Right cardiac atrium (tissue), 5 donors: ENCODE data around the gene MCF2L2. TPM values are rescaled to one million over a fixed set of nuclear protein-coding genes. Genes with fewer than 3 reads are reported as not detected.
"Not testable (repeated sequence)": the region's sequence is repeated elsewhere in the genome, so short reads cannot be mapped to it uniquely, and the experiment has no call there.

Experiments
- ATAC-seq, 2 donors: fragments of 200-7000 bp; cut with Tn5 transposase; one replicate each; pipeline versions ENCODE4 v1.8.0 to v1.9.1; 2020; ENCODE audit warnings: moderate library complexity in 2 of 2, mild to moderate bottlenecking in 1 of 2
- DNase-seq, 3 donors: peaks; one replicate each; pipeline ENCODE4 v3.0.0-alpha.2; 2020
- H3K27ac ChIP-seq: one replicate; pipeline ENCODE4 v1.5.1; 2013; ENCODE audit warnings: mild to moderate bottlenecking, low read length, control low read depth, moderate library complexity
- H3K27me3 ChIP-seq: one replicate; pipeline ENCODE4 v1.6.1; 2013; ENCODE audit not compliant: control insufficient read depth, insufficient read depth
- H3K4me1 ChIP-seq: one replicate; pipeline ENCODE4 v1.6.1; 2013; ENCODE audit warnings: low read length; ENCODE audit not compliant: control insufficient read depth, insufficient read depth
- H3K4me3 ChIP-seq: one replicate; pipeline ENCODE4 v1.5.1; 2013; ENCODE audit warnings: low read length, control low read depth
- H3K9me3 ChIP-seq: one replicate; pipeline ENCODE4 v1.6.1; 2013; ENCODE audit warnings: low read length; ENCODE audit not compliant: control insufficient read depth
- WGBS: extraction: QIAGEN DNeasy Blood & Tissue Kit; methylation state at CpG from one replicate; pipeline ENCODE4 v1.1.7; 2013; 5-methylcytosine and 5-hydroxymethylcytosine counted together
- intact Hi-C, 4 donors: fragments of 100-400 bp; cut with DNase I; formaldehyde crosslinking; loops; one replicate each; pipeline versions ENCODE4 v1.11.0 to v1.14.0; 2022 to 2023
- polyA plus RNA-seq: library from polyadenylated mRNA; stranded (reverse); fragments of 200-250 nt; gene quantifications from one replicate; pipeline ENCODE4 v1.2.3, GENCODE V29; 2013
- total RNA-seq, 4 donors: library from RNA; stranded (reverse); fragmentation: NEBNext Ultra II Directional; extraction: Animal tissue kit (Norgen Biotek cat#: 25700); gene quantifications; one replicate each; pipeline ENCODE4 v1.2.1, GENCODE V29; 2021
- donor health status: healthy with polysubstance abuse.
- donor health status: DM: no; HTN: yes; CAD: no.
- donor health status: DM: no; HTN: no; CAD: no.
- donor health status: DM: no; HTN: yes; CAD: no; lungs with severe emphysema.
- donor health status: DM: yes; HTN: yes; CAD: no.

Gene MCF2L2
- total and polyA plus RNA-seq, 5 donors, result 0.07 to 0.32 (median 0.23) TPM; not detected in 2

- H3K9me3 ChIP-seq, result peaks cover 2% of the 10 kb centered on the region
- DNase-seq (no peak), ATAC-seq (no peak)
- no peaks in the 10 kb centered on the region for H3K4me1 ChIP-seq
- H3K4me3 ChIP-seq, result no peak overlapping the region
- no peaks in the 10 kb centered on the region for H3K27me3 ChIP-seq
- intact Hi-C loops, result no loop called here
- WGBS, result 90% methylated on average over 10 of the region's 10 CpGs
- no peak overlapping the region for H3K27ac ChIP-seq
Measured at GRCh38 chr3:183443395-183444385, 15.3 kb upstream of the MCF2L2 start.

GRCh38 chr3:183442994-183443393 lies 14.6 kb upstream of the MCF2L2 start:
- Histone ChIP-seq H3K27me3 (no peaks in the 10 kb centered on the region), H3K9me3 (peaks cover 2% of the 10 kb centered on the region), H3K4me1 (no peaks in the 10 kb centered on the region), H3K27ac (no peak overlapping the region), H3K4me3 (no peak overlapping the region)
- no peak for DNase-seq
- WGBS, result 68% methylated on average over 1 of the region's 1 CpG
- ATAC-seq, result no peak
- intact Hi-C loops, result no loop called here

DNA sequence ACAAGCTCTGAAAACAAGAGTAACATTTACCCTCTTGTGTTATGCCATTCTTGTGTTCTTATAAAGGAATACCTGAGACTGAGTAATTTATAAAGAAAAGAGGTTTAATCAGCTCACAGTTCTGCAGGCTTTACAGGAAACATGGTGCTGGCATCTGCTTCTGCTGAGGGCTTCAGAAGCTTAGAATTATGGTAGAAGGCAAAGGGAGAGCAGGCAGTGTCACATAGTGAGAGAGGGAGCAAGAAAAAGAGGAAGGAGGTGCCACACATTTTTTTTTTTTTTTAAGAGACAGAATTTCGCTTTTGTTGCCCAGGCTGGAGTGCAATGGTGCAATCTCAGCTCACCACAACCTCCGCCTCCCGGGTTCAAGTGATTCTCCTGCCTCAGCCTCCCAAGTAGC lies 12.1 kb upstream of the MCF2L2 start:
- H3K27me3 ChIP-seq, H3K9me3 ChIP-seq, intact Hi-C loops, ATAC-seq, DNase-seq, H3K4me3 ChIP-seq, H3K4me1 ChIP-seq, H3K27ac ChIP-seq: not testable (repeated sequence)
- WGBS, result 80% methylated on average over 3 of the region's 3 CpGs

GRCh38 chr3:183439515-183439914 lies 11.1 kb upstream of the MCF2L2 start:
- H3K4me1 ChIP-seq, result no peaks in the 10 kb centered on the region
- peaks cover 2% of the 10 kb centered on the region for H3K9me3 ChIP-seq
- no peaks in the 10 kb centered on the region for H3K27me3 ChIP-seq
- no peak for DNase-seq
- 88% methylated on average over 3 of the region's 3 CpGs for WGBS
- intact Hi-C loops, result no loop called here
- ATAC-seq, result no peak
- H3K4me3 ChIP-seq, result no peak overlapping the region
- H3K27ac ChIP-seq, result no peak overlapping the region

GRCh38 chr3:183438735-183439134 lies 10.3 kb upstream of the MCF2L2 start:
- DNase-seq, result no peak
- no peaks in the 10 kb centered on the region for H3K27me3 ChIP-seq
- no peak overlapping the region for H3K27ac ChIP-seq
- no peak overlapping the region for H3K4me3 ChIP-seq
- no peak for ATAC-seq
- WGBS, result 90% methylated on average over 1 of the region's 1 CpG
- peaks cover 2% of the 10 kb centered on the region for H3K9me3 ChIP-seq
- no peaks in the 10 kb centered on the region for H3K4me1 ChIP-seq
- intact Hi-C loops, result no loop called here

DNA sequence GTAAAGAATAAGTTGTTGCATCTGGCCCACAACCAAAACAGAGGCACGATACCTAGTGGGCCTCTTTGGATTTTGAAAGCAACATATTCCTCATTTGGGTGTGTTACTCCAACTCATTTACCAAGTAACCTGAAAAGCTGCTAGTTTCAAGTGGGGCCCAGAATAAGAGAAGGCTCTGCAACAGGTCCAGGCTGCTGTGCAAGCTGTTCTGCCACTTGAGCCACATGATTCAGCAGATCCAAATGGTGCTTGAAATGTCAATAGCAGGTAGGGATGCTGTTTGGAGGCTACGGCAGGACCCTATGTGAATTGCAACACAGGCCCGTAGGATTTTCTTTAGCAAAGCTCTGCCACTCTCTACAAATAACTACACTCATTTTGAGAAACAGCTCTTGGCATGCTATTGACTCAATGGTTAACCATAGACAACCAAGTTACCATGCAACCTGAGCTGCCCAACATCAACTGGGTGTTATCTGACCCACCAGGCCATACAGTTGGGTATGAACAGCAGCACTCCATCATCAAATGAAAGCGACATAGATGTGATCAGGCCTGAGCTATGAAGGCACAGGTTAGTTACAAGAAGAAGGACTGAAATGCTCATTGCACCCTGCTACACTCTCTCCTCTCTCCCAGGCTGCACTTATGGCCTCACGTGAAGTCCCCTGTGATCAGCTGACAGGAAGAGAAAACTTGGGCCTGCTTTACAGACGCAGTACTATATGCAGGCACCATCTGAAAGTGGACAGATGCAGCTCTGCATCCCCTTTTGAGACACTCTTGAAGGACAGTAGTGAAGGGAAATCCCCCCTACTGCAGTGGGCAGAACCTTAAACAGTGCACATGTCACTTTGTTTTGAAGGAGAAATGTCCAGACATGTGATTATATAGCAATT lies 9.5 kb upstream of the MCF2L2 start:
- ATAC-seq, result no peak
- intact Hi-C loops, result no loop called here
- WGBS, result 87% methylated on average over 6 of the region's 6 CpGs

GRCh38 chr3:183437061-183437460 lies 8.6 kb upstream of the MCF2L2 start:
- ATAC-seq (no peak), DNase-seq (no peak)
- no peak overlapping the region for H3K4me3 ChIP-seq
- no peaks in the 10 kb centered on the region for H3K27me3 ChIP-seq
- H3K9me3 ChIP-seq, result no peaks in the 10 kb centered on the region
- 63% methylated on average over 1 of the region's 1 CpG for WGBS
- intact Hi-C loops, result no loop called here
- H3K4me1 ChIP-seq, result no peaks in the 10 kb centered on the region
- no peak overlapping the region for H3K27ac ChIP-seq

More for the DNA sequence above, 9.5 kb upstream of the MCF2L2 start:
- Histone ChIP-seq H3K27ac (no peak overlapping the region), H3K4me3 (no peak overlapping the region), H3K4me1 (no peaks in the 10 kb centered on the region), H3K27me3 (no peaks in the 10 kb centered on the region), H3K9me3 (no peaks in the 10 kb centered on the region)
- no peak for DNase-seq

DNA sequence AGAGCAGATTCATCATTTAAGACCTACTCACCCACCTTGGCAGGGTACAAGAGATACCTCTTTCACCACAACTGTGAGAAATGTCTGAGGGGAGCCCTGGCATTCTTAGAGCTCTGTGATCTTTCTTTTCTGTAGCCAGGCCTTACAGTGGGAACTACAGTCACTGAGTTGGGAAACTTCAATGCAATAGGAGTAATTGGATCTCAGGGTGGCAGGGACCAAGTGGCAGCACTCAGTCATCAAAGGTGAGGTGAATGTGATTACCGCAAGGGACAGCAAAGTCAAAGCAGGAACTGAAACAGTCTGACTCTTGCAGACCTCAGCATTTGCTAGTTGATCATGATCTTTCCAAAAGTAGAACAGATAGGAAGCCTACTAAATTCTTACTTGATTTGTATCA lies 7.2 kb upstream of the MCF2L2 start:
- 69% methylated on average over 1 of the region's 1 CpG for WGBS
- no peaks in the 10 kb centered on the region for H3K4me1 ChIP-seq
- H3K4me3 ChIP-seq, result no peak overlapping the region
- DNase-seq (no peak), ATAC-seq (no peak)
- intact Hi-C loops, result no loop called here
- no peak overlapping the region for H3K27ac ChIP-seq
- H3K27me3 ChIP-seq, result no peaks in the 10 kb centered on the region
- no peaks in the 10 kb centered on the region for H3K9me3 ChIP-seq

DNA sequence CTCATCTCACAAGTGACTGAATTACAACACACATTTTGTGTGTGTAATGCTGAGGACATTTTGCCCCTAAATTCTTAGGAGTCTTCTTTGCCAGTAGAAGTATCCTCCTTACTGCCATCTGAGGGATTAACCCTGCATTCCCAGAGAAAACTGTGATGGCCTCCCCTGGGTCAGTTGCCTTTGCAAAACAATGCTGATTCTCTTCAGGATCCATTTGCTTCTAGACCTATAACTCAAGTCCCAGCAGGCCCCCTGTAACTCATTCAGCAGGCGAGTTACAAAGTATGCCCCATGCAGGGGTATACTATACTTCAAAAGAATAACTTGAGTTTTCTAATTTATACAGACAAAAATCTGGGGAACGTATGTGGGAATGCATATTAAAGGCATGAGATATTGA lies 6.6 kb upstream of the MCF2L2 start:
- H3K4me3 ChIP-seq, result no peak overlapping the region
- ATAC-seq (no peak), DNase-seq (no peak)
- H3K4me1 ChIP-seq, result no peaks in the 10 kb centered on the region
- H3K27me3 ChIP-seq, result no peaks in the 10 kb centered on the region
- intact Hi-C loops, result no loop called here
- H3K27ac ChIP-seq, result no peak overlapping the region
- WGBS, result 87% methylated on average over 2 of the region's 2 CpGs
- H3K9me3 ChIP-seq, result no peaks in the 10 kb centered on the region

GRCh38 chr3:183434503-183434902 lies 6.1 kb upstream of the MCF2L2 start:
- no peaks in the 10 kb centered on the region for H3K4me1 ChIP-seq
- WGBS, result 8% methylated on average over 8 of the region's 9 CpGs

More at GRCh38 chr3:183434503-183434902, 6.1 kb upstream of the MCF2L2 start:
- intact Hi-C loops, result no loop called here
- no peak for ATAC-seq
- H3K9me3 ChIP-seq, result no peaks in the 10 kb centered on the region
- no peak for DNase-seq
- no peak overlapping the region for H3K27ac ChIP-seq
- no peaks in the 10 kb centered on the region for H3K27me3 ChIP-seq
- H3K4me3 ChIP-seq, result no peak overlapping the region
